Stimulated activated CD8-positive, alpha-beta memory T cell treated with anti-CD3 and anti-CD28 coated beads, Interleukin-12 subunit alpha, Interleukin-12 subunit beta, amount 100 ng/mL, for 4 hours (primary cell): ENCODE measurements around the gene PLEKHA7.

ENCODE experiments used
- DNase-seq: peaks from one replicate; pipeline ENCODE4 v3.0.0-alpha.2; 2020; ENCODE audit warnings: low read depth

The PLEKHA7 gene

GRCh38 chr11:16806791-16807190 is 207.4 kb downstream of the PLEKHA7 start:
- no peak for DNase-seq

- no peak for DNase-seq
These were observed 208.3 kb downstream of the PLEKHA7 start for GRCh38 chr11:16805938-16806337.

GRCh38 chr11:16804104-16804947 is 209.9 kb downstream of the PLEKHA7 start:
- DNase-seq, result no peak

GRCh38 chr11:16801288-16801980 is 212.8 kb downstream of the PLEKHA7 start:
- no peak for DNase-seq

- no peak for DNase-seq
These were observed 213.8 kb downstream of the PLEKHA7 start for GRCh38 chr11:16800382-16800781.

- no peak for DNase-seq
These were observed 214.3 kb downstream of the PLEKHA7 start for GRCh38 chr11:16799890-16800289.

- DNase-seq, result no peak
These were observed 215.0 kb downstream of the PLEKHA7 start for GRCh38 chr11:16799221-16799620.

GRCh38 chr11:16797776-16798175 is 216.4 kb downstream of the PLEKHA7 start:
- no peak for DNase-seq

- DNase-seq, result no peak
These were observed 217.9 kb downstream of the PLEKHA7 start for GRCh38 chr11:16796311-16796710.

GRCh38 chr11:16795146-16795545 is 219.1 kb downstream of the PLEKHA7 start:
- no peak for DNase-seq

- DNase-seq, result no peak
These were observed 220.0 kb downstream of the PLEKHA7 start for GRCh38 chr11:16794047-16794818.

- DNase-seq, result no peak
These were observed 220.7 kb downstream of the PLEKHA7 start for GRCh38 chr11:16793511-16793910.

GRCh38 chr11:16793009-16793408 is 221.2 kb downstream of the PLEKHA7 start:
- no peak for DNase-seq

GRCh38 chr11:16792426-16792825 is 221.8 kb downstream of the PLEKHA7 start:
- no peak for DNase-seq

GRCh38 chr11:16791191-16791961 is 222.8 kb downstream of the PLEKHA7 start:
- DNase-seq, result no peak

- no peak for DNase-seq
These were observed 223.6 kb downstream of the PLEKHA7 start for GRCh38 chr11:16790486-16791190.

- no peak for DNase-seq
These were observed 224.4 kb downstream of the PLEKHA7 start for GRCh38 chr11:16789560-16790485.

- no peak for DNase-seq
These were observed 225.2 kb downstream of the PLEKHA7 start for GRCh38 chr11:16789063-16789420.

- DNase-seq, result peak; percentile 13
These were observed 225.8 kb downstream of the PLEKHA7 start for GRCh38 chr11:16788141-16789062.
